Fibroblast of lung (primary cell): ENCODE measurements around the gene VSTM2A.
"Not testable (repeated sequence)": the region's sequence is repeated elsewhere in the genome, so short reads cannot be mapped to it uniquely, and the experiment has no call there.

ENCODE experiments used
- EZH2 ChIP-seq: IDR thresholded peaks from 2 replicates; pipeline ENCODE4 v1.5.1; 2012; ENCODE audit warnings: low read length, control low read depth, mild to moderate bottlenecking; ENCODE audit errors: missing control alignments
- TF ChIP-seq, protein P1 (sequence below), 2 donors: IDR thresholded peaks in 1 of 2; conservative IDR thresholded peaks in 1 of 2; 1 replicate in 1 of 2; 2 replicates in 1 of 2; pipeline ENCODE4 v1.5.1; 2011 to 2012; ENCODE audit warnings: low read length in 2 of 2, control low read depth in 1 of 2, inconsistent platforms in 1 of 2, low read depth in 1 of 2, mild to moderate bottlenecking in 1 of 2

DNA sequence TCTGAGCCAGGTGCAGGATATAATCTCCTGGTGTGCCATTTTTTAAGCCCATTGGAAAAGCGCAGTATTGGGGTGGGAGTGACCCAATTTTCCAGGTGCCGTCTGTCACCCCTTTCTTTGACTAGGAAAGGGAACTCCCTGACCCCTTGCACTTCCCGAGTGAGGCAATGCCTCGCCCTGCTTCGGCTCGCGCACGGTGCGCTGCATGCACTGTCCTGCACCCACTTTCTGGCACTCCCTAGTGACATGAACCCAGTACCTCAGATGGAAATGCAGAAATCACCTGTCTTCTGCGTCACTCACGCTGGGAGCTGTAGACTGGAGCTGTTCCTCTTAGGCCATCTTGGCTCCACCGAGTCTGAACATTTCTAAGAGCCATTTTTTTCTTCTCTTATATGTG, 37.6 kb upstream of the VSTM2A start:
- TF ChIP-seq, protein P1, sequence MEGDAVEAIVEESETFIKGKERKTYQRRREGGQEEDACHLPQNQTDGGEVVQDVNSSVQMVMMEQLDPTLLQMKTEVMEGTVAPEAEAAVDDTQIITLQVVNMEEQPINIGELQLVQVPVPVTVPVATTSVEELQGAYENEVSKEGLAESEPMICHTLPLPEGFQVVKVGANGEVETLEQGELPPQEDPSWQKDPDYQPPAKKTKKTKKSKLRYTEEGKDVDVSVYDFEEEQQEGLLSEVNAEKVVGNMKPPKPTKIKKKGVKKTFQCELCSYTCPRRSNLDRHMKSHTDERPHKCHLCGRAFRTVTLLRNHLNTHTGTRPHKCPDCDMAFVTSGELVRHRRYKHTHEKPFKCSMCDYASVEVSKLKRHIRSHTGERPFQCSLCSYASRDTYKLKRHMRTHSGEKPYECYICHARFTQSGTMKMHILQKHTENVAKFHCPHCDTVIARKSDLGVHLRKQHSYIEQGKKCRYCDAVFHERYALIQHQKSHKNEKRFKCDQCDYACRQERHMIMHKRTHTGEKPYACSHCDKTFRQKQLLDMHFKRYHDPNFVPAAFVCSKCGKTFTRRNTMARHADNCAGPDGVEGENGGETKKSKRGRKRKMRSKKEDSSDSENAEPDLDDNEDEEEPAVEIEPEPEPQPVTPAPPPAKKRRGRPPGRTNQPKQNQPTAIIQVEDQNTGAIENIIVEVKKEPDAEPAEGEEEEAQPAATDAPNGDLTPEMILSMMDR (conservative IDR thresholded peaks at IDR 0.05 in 1 of 2, IDR thresholded peaks at IDR 0.05 in 1 of 2; ENCODE audit: low read depth in 1 of 2, low read length in 2 of 2), result not testable (repeated sequence)
- TF ChIP-seq EZH2, result not testable (repeated sequence)
